GM12878 (cell line): ENCODE data around the gene CSTB. TPM values are rescaled to one million over a fixed set of nuclear protein-coding genes. Genes with fewer than 3 reads are reported as not detected.

ENCODE experiments used
- ATAC-seq: fragments of 200-7000 bp; cut with Tn5 transposase; 3 replicates; pipeline ENCODE4 v1.9.1; 2020; ENCODE audit warnings: mild to moderate bottlenecking, moderate library complexity
- BruUV-seq: library from RNA; stranded (reverse); fragments of 400-500 nt; replicated peaks from 2 replicates; lab custom pipeline; 2021; lab: Mats Ljungman, UMichigan
- CTCF ChIA-PET: fragments of 300-600 bp; sonication (Branson Sonifier 250); formaldehyde crosslinking; extraction: SDS; loops from one replicate; lab custom pipeline; 2021; ENCODE audit warnings: inconsistent platforms; lab: Yijun Ruan, JAX
- POLR2A ChIA-PET: fragments of 350-600 bp; formaldehyde crosslinking; extraction: SDS; loops from one replicate; lab custom pipeline; 2021; ENCODE audit warnings: inconsistent platforms; lab: Charles Lee
- RAD21 ChIA-PET: fragments of 300-600 bp; sonication (Branson Sonifier 250); formaldehyde crosslinking; loops from one replicate; lab custom pipeline; 2023; ENCODE audit warnings: antibody characterized with exemption; ENCODE audit not compliant: unreplicated experiment; lab: Charles Lee
- SMC1A ChIA-PET: fragments of 300-600 bp; sonication (Branson Sonifier 250); formaldehyde crosslinking; loops from one replicate; lab custom pipeline; 2023; ENCODE audit not compliant: unreplicated experiment, uncharacterized antibody; lab: Charles Lee
- DNase-seq: peaks from one replicate; pipeline ENCODE4 v3.0.0-alpha.2; 2011; ENCODE audit warnings: low read depth, low spot score
- FAIRE-seq: peaks from 3 replicates; lab custom pipeline; 2011; peaks lifted over from hg19 to GRCh38; lab: Jason Lieb, UNC
- H2AFZ ChIP-seq: 2 replicates; pipeline ENCODE4 v1.6.0; 2011; ENCODE audit warnings: low read depth, low read length, control low read depth; ENCODE audit not compliant: control insufficient read depth
- H3K27ac ChIP-seq: 2 replicates; pipeline ENCODE4 v1.5.1; 2011; ENCODE audit warnings: control low read depth; ENCODE audit not compliant: control insufficient read depth, insufficient read depth
- H3K27me3 ChIP-seq, 2 experiments: replicated peaks in 1 of 2; 2 replicates each; pipeline versions ENCODE4 v1.6.0 to v1.6.1; 2011; ENCODE audit warnings: low read length in 1 of 2; ENCODE audit not compliant: control insufficient read depth in 2 of 2, insufficient read depth in 2 of 2
- H3K36me3 ChIP-seq, 2 experiments: 2 replicates each; pipeline ENCODE4 v1.5.1; 2011; ENCODE audit warnings: low read length in 1 of 2; ENCODE audit not compliant: control insufficient read depth in 2 of 2, insufficient read depth in 2 of 2
- H3K4me1 ChIP-seq: 2 replicates; pipeline ENCODE4 v1.6.1; 2011; ENCODE audit warnings: mild to moderate bottlenecking, low read length, moderate library complexity, mixed read lengths; ENCODE audit not compliant: control insufficient read depth, insufficient read depth
- H3K4me2 ChIP-seq: 2 replicates; pipeline ENCODE4 v1.6.0; 2011; ENCODE audit warnings: control low read depth; ENCODE audit not compliant: control insufficient read depth, insufficient read depth
- H3K4me3 ChIP-seq: fragments of 200-600 bp; sonication (generic); 2 replicates; pipeline ENCODE4 v1.5.1; 2016
- H3K79me2 ChIP-seq: 2 replicates; pipeline ENCODE4 v1.6.0; 2011; ENCODE audit warnings: low read length; ENCODE audit not compliant: control insufficient read depth, insufficient read depth
- H3K9ac ChIP-seq: 2 replicates; pipeline ENCODE4 v1.8.0; 2011; ENCODE audit warnings: low read length, control low read depth, mixed read lengths; ENCODE audit not compliant: control insufficient read depth, insufficient read depth
- H3K9me3 ChIP-seq: replicated peaks from 3 replicates; pipeline ENCODE4 v1.5.1; 2011; ENCODE audit warnings: mild to moderate bottlenecking, low read length; ENCODE audit not compliant: control insufficient read depth, insufficient read depth
- H4K20me1 ChIP-seq: 2 replicates; pipeline ENCODE4 v1.6.0; 2011; ENCODE audit not compliant: control insufficient read depth, insufficient read depth
- BACH1 ChIP-seq: fragments of 450-650 bp; IDR thresholded peaks from 2 replicates; pipeline ENCODE4 v1.6.1; 2017; ENCODE audit warnings: mild to moderate bottlenecking, borderline replicate concordance
- BCL11A ChIP-seq: IDR thresholded peaks from 2 replicates; pipeline ENCODE4 v1.6.1; 2011; ENCODE audit warnings: low read depth, low read length
- BRCA1 ChIP-seq: IDR thresholded peaks from 2 replicates; pipeline ENCODE4 v1.6.1; 2011; ENCODE audit warnings: low read depth, low read length, improper control_type of control experiment
- CHD2 ChIP-seq: IDR thresholded peaks from 2 replicates; pipeline ENCODE4 v1.6.1; 2011; ENCODE audit warnings: low read depth, low read length, improper control_type of control experiment, borderline replicate concordance
- ETV6 ChIP-seq, 2 experiments: fragments of 450-650 bp in 1 of 2; IDR thresholded peaks in 1 of 2; conservative IDR thresholded peaks in 1 of 2; 2 replicates each; pipeline ENCODE4 v1.6.1; 2014; ENCODE audit warnings: antibody characterized with exemption in 1 of 2, borderline replicate concordance in 1 of 2, low read depth in 1 of 2, mild to moderate bottlenecking in 1 of 2, moderate library complexity in 1 of 2
- FOS ChIP-seq: IDR thresholded peaks from 3 replicates; pipeline ENCODE4 v1.6.1; 2011; ENCODE audit warnings: borderline replicate concordance; ENCODE audit not compliant: insufficient read length; ENCODE audit errors: extremely low read depth
- GATAD2B ChIP-seq: fragments of 450-650 bp; conservative IDR thresholded peaks from 2 replicates; pipeline ENCODE4 v1.6.1; 2017; ENCODE audit warnings: low read depth, mild to moderate bottlenecking, moderate library complexity
- IRF4 ChIP-seq: IDR thresholded peaks from 2 replicates; pipeline ENCODE4 v1.6.1; 2011; ENCODE audit warnings: low read depth, low read length
- MEF2B ChIP-seq: fragments of 450-650 bp; IDR thresholded peaks from 2 replicates; pipeline ENCODE4 v1.6.1; 2018; ENCODE audit warnings: mild to moderate bottlenecking, moderate library complexity; ENCODE audit not compliant: partially characterized antibody, poor library complexity, severe bottlenecking
- NBN ChIP-seq: fragments of 450-650 bp; IDR thresholded peaks from 2 replicates; pipeline ENCODE4 v1.6.1; 2016
- POLR2AphosphoS2 ChIP-seq: IDR thresholded peaks from 2 replicates; pipeline ENCODE4 v1.6.1; 2011; ENCODE audit warnings: low read depth, mild to moderate bottlenecking, low read length, improper control_type of control experiment, moderate library complexity
- RELA ChIP-seq: fragments of 450-650 bp; IDR thresholded peaks from 2 replicates; pipeline ENCODE4 v1.8.0; 2014; ENCODE audit warnings: borderline replicate concordance; ENCODE audit not compliant: partially characterized antibody
- TCF7 ChIP-seq: IDR thresholded peaks from 2 replicates; pipeline ENCODE4 v1.6.1; 2014; ENCODE audit warnings: antibody characterized with exemption, borderline replicate concordance
- WGBS: methylation state at CpG from one replicate; pipeline ENCODE4 v1.1.6; 2016; ENCODE audit warnings: low lambda C conversion rate; ENCODE audit not compliant: insufficient replicate concordance, insufficient coverage; ENCODE audit errors: missing lambda C conversion rate; 5-methylcytosine and 5-hydroxymethylcytosine counted together
- in situ Hi-C: fragments of 300-500 bp; cut with MboI; formaldehyde crosslinking; loops from 9 replicates; pipeline ENCODE4 v1.14.3; 2018; ENCODE audit warnings: mixed read lengths
- intact Hi-C: fragments of 100-400 bp; cut with micrococcal nuclease; formaldehyde crosslinking; loops from one replicate; pipeline ENCODE4 v1.14.2; 2022; ENCODE audit not compliant: unreplicated experiment
- polyA plus RNA-seq, 11 experiments: library from polyadenylated mRNA; depleted of rRNA in 4 of 11; unstranded in 6 of 11; stranded (reverse) in 5 of 11; fragments of >200 nt; fragmentation: Nextera tagmentation in 4 of 11; fragmentation: Illumina TruSeq in 1 of 11; extraction: Ambion mirVana in 4 of 11; extraction: Trizol in 1 of 11; gene quantifications; 1 replicate in 1 of 11; 2 replicates in 10 of 11; pipeline versions ENCODE4 v1.2.1 to v1.2.3, GENCODE V29; 2011 to 2016; ENCODE audit warnings: inconsistent platforms in 2 of 11, missing spikeins in 2 of 11, low read depth in 1 of 11
- total RNA-seq, 4 experiments: library from RNA; depleted of rRNA in 3 of 4; stranded (reverse); fragments of >200 nt in 3 of 4; fragmentation: Illumina TruSeq in 1 of 4; extraction: Trizol in 1 of 4; gene quantifications; 2 replicates each; pipeline versions ENCODE4 v1.2.1 to v1.2.3, GENCODE V29; 2013 to 2021
- TF ChIP-seq, protein P1 (sequence below): fragments of 450-650 bp; IDR thresholded peaks from 2 replicates; pipeline ENCODE4 v1.6.1; 2017; ENCODE audit warnings: mild to moderate bottlenecking, low read depth, inconsistent platforms; ENCODE audit not compliant: poor library complexity, severe bottlenecking
- TF ChIP-seq, protein P2 (sequence below): fragments of 450-650 bp; IDR thresholded peaks from 2 replicates; pipeline ENCODE4 v1.6.1; 2017; ENCODE audit warnings: mild to moderate bottlenecking, moderate library complexity

Gene CSTB
- total and polyA plus RNA-seq, 10 of the 15 experiments (the other 5 are each of a cell fraction or from before 2014, with no cell fraction given), result 12.5 to 82.7 (median 41.9) TPM

- TF ChIP-seq ETV6 (conservative IDR thresholded peaks at IDR 0.05 in 1 of 2, IDR thresholded peaks at IDR 0.05 in 1 of 2; ENCODE audit: borderline replicate concordance in 1 of 2, low read depth in 1 of 2) (no peak), CHD2 (no peak), BRCA1 (no peak), TCF7 (no peak), IRF4 (no peak), MEF2B (no peak), GATAD2B (no peak), NBN (no peak), POLR2AphosphoS2 (no peak), BACH1 (no peak), RELA (no peak)
- TF ChIP-seq, protein P1, sequence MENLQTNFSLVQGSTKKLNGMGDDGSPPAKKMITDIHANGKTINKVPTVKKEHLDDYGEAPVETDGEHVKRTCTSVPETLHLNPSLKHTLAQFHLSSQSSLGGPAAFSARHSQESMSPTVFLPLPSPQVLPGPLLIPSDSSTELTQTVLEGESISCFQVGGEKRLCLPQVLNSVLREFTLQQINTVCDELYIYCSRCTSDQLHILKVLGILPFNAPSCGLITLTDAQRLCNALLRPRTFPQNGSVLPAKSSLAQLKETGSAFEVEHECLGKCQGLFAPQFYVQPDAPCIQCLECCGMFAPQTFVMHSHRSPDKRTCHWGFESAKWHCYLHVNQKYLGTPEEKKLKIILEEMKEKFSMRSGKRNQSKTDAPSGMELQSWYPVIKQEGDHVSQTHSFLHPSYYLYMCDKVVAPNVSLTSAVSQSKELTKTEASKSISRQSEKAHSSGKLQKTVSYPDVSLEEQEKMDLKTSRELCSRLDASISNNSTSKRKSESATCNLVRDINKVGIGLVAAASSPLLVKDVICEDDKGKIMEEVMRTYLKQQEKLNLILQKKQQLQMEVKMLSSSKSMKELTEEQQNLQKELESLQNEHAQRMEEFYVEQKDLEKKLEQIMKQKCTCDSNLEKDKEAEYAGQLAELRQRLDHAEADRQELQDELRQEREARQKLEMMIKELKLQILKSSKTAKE, result no peak
Observed at GRCh38 chr21:43793243-43793642, 17.1 kb upstream of the CSTB start (continued).

DNA sequence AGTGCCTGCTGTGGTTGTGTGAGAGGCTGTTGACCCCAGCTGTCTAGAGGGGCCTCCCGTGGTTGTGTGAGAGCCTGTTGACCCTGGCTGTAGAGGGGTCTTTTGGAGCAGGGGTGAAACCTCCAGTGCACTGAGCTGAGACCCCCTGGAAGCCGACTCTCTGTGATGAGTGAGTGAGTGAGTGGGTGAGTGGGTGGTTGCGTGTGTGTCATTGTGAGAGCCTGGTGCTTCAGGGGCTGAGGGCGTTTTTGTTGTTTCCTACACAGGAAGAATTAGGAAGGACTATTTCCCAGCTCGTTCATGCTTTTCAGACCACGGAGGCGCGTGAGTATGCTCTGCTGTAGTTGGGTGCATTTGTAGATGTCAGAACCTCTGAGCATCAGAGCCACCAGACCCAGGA is 16.3 kb upstream of the CSTB start:
- Histone ChIP-seq H3K27ac (peak overlapping the region; percentile 32; the same call in 1 of the 2 replicates), H3K27me3 (no peaks in the 10 kb centered on the region), H3K79me2 (peaks cover 43% of the 10 kb centered on the region), H3K9ac (no peak overlapping the region), H3K4me2 (peak overlapping the region; percentile 35; the same call in 1 of the 2 replicates), H4K20me1 (no peaks in the 10 kb centered on the region), H3K4me3 (peak overlapping the region; percentile 31; the same call in 1 of the 2 replicates), H2AFZ (no peak overlapping the region), H3K36me3 (peaks cover 25 to 35% of the 10 kb centered on the region in 2 experiments; a peak in 3 of 4 replicates), H3K9me3 (no peaks in the 10 kb centered on the region), H3K4me1 (0 out of 2 replicates have a peak, but pooled peaks cover 3% of the 10 kb centered on the region)
- ChIA-PET RAD21 (no interaction called here), SMC1A (no interaction called here), CTCF (no interaction called here), POLR2A (no interaction called here)
- in situ Hi-C loops, result no loop called here
- no peak for ATAC-seq
- intact Hi-C loops, result no loop called here
- no peak for DNase-seq
- 70% methylated on average over 8 of the region's 8 CpGs for WGBS
- no TSS peak for BruUV-seq
- FAIRE-seq, result no peak
- TF ChIP-seq, protein P2, sequence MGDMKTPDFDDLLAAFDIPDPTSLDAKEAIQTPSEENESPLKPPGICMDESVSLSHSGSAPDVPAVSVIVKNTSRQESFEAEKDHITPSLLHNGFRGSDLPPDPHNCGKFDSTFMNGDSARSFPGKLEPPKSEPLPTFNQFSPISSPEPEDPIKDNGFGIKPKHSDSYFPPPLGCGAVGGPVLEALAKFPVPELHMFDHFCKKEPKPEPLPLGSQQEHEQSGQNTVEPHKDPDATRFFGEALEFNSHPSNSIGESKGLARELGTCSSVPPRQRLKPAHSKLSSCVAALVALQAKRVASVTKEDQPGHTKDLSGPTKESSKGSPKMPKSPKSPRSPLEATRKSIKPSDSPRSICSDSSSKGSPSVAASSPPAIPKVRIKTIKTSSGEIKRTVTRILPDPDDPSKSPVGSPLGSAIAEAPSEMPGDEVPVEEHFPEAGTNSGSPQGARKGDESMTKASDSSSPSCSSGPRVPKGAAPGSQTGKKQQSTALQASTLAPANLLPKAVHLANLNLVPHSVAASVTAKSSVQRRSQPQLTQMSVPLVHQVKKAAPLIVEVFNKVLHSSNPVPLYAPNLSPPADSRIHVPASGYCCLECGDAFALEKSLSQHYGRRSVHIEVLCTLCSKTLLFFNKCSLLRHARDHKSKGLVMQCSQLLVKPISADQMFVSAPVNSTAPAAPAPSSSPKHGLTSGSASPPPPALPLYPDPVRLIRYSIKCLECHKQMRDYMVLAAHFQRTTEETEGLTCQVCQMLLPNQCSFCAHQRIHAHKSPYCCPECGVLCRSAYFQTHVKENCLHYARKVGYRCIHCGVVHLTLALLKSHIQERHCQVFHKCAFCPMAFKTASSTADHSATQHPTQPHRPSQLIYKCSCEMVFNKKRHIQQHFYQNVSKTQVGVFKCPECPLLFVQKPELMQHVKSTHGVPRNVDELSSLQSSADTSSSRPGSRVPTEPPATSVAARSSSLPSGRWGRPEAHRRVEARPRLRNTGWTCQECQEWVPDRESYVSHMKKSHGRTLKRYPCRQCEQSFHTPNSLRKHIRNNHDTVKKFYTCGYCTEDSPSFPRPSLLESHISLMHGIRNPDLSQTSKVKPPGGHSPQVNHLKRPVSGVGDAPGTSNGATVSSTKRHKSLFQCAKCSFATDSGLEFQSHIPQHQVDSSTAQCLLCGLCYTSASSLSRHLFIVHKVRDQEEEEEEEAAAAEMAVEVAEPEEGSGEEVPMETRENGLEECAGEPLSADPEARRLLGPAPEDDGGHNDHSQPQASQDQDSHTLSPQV, result no peak
- no peak for TF ChIP-seq BCL11A
- TF ChIP-seq FOS, result no peak
